Stimulated activated memory B cell treated with anti-CD40 and anti-IgM and Interleukin-4, amounts not matched to agents 10 μg/mL and 1 μg/mL and 100 μg/mL, for 72 hours (primary cell): Measurements from ENCODE around the gene ACSF3.

ENCODE experiments used
- ATAC-seq: fragments of 150-1000 bp; cut with Tn5 transposase; 2 replicates; pipeline ENCODE4 v1.10.0; 2021
- H3K27ac Mint-ChIP-seq: one replicate; pipeline ENCODE4 v1.8.0; 2022; ENCODE audit warnings: mild to moderate bottlenecking, mixed read lengths
- H3K27me3 Mint-ChIP-seq: one replicate; pipeline ENCODE4 v1.8.0; 2022; ENCODE audit warnings: mixed read lengths
- H3K36me3 Mint-ChIP-seq: one replicate; pipeline ENCODE4 v1.8.0; 2022; ENCODE audit warnings: mixed read lengths
- H3K4me1 Mint-ChIP-seq: one replicate; pipeline ENCODE4 v1.8.0; 2022; ENCODE audit warnings: mixed read lengths
- H3K4me3 Mint-ChIP-seq: one replicate; pipeline ENCODE4 v1.8.0; 2022; ENCODE audit warnings: mild to moderate bottlenecking, moderate library complexity, mixed read lengths
- H3K9me3 Mint-ChIP-seq: one replicate; pipeline ENCODE4 v1.8.0; 2022; ENCODE audit warnings: mixed read lengths

Gene ACSF3

DNA sequence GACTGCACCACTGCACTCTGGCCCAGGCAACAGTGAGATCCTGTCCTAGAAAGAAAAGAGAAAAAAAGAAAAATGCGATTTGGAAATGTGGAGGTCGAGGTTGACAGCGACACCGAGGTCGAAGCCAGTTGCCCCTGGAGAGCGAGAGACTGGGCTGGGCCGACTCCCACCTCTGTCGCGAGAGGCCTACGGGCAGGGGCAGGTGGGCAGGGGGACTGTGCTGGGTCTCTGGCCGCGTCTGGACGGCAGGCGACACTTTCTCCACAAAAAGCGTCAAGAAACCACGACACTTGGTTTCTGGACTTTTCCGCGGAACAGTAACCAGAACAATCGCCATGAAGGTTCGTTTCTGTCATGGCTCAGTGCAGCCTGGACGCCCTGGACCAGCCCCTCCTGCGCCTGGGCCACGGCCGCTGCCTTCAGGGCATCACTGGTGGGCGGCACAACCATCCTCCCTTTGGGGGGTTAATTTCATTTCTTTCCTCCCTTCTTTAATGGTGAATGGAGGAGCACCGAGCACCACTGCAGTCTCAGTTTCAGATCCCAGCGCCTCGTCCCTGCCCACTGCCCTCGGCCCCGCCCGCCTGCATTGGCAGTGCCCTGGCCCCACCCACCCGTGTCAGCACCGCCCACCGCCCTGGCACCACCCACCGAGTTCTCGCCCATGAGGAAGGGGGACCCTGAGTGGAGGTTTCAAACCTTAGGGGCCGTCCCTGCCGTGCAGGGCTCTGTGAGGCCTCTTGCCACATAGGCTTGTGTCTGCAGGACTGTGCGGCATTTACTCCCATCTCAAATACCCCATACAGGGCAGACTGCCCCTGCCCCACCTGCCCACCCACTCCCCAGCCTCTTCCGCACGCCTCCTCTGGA lies 59.4 kb downstream of the ACSF3 start:
- no peak overlapping the region for H3K27ac Mint-ChIP-seq
- peak; percentile 79 for ATAC-seq
- H3K4me3 Mint-ChIP-seq: no peak overlapping the region
- H3K27me3 Mint-ChIP-seq: no peaks in the 10 kb centered on the region
- peaks cover 36% of the 10 kb centered on the region for H3K4me1 Mint-ChIP-seq
- peaks cover 48% of the 10 kb centered on the region for H3K36me3 Mint-ChIP-seq
- peaks cover 12% of the 10 kb centered on the region for H3K9me3 Mint-ChIP-seq

DNA sequence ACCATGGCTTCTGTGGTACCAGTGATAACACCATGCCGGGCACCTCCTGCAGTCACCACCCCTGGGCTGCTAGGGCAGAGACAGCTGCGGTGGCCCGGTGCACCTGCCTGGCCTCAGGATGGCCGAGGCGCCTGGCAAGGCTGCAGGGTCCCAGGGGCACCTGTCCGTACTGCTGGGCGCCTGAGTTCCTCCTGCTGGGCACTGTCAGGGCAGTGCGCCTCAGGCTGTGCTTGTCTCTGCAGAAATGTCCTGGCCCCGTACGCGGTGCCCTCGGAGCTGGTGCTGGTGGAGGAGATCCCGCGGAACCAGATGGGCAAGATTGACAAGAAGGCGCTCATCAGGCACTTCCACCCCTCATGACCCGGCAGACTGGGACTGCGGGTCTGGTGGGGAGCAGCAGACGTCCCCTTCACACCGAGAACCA lies 60.2 kb downstream of the ACSF3 start:
- Mint-ChIP-seq H3K9me3 (peaks cover 10% of the 10 kb centered on the region), H3K27ac (no peak overlapping the region), H3K4me3 (no peak overlapping the region), H3K27me3 (no peaks in the 10 kb centered on the region), H3K36me3 (peaks cover 40% of the 10 kb centered on the region), H3K4me1 (peaks cover 36% of the 10 kb centered on the region)
- ATAC-seq: peak; percentile 10

DNA sequence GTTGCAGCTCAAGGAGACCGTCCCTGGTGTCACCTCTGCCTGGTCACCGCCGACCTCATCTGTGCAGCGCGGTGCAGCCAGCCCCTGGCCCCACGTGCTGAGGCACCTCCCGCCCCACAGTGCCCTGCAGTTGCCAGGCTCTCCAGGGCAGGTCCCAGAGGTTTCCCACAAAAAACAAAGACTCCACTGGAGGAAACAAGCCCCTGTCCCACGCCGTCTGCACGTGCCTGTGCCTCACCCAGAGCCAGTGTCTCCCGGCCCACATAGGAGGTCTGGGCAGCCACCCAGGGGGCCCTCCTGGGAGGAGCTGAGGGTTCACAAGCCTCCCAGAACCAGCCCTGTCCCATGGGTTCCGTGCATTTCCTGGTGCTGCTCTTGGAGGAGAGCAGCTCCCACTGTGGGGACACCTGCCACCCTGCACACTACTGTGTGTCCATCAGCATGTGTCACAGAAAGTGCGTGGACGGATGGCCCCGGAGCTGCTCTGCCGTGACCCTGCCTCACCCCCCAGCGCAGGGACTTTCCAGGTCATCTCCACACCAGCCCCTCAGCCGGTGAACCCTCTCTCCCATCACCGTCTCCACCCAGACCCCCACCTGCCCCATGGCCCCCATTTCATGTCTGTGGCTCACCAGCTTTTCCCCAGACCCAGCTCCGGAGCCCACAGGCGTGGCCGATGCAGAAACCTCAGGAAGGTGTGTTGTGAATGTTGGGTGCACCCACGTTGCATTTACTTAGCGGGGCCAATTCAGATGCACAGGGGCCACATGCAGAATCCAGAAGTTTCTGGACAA lies 60.9 kb downstream of the ACSF3 start:
- peak; percentile 38 for ATAC-seq
- Mint-ChIP-seq H3K36me3 (peaks cover 33% of the 10 kb centered on the region), H3K4me3 (no peak overlapping the region), H3K9me3 (peaks cover 2% of the 10 kb centered on the region), H3K27ac (peak overlapping the region; percentile 44), H3K4me1 (peaks cover 36% of the 10 kb centered on the region), H3K27me3 (no peaks in the 10 kb centered on the region)

DNA sequence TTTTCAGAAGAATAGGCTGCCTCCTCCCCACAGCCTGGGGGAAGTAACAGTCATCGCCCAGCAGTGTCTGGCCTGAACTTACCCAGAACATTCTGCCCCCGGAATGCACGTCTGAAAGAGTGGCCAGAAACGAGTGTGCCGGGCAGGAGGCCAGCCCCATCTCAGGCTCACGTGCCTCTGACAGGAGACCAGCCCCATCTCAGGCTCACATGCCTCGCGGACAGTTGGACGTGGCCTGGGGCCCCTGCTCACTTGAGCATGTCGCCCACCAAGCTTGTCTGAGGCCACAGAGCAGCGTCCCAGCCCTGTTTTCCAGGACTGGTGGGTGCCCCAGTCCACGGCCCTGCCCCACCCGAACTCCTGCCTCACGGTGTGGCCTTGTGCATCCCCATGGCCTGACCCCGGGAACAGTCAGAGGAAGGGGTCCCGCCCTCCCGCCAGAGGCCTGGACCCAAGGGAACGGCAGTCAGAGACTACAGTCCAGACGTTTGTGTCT lies 61.6 kb downstream of the ACSF3 start:
- H3K4me1 Mint-ChIP-seq: peaks cover 36% of the 10 kb centered on the region
- H3K27ac Mint-ChIP-seq: peak overlapping the region; percentile 44
- H3K36me3 Mint-ChIP-seq: peaks cover 27% of the 10 kb centered on the region
- peaks cover 2% of the 10 kb centered on the region for H3K9me3 Mint-ChIP-seq
- H3K27me3 Mint-ChIP-seq: no peaks in the 10 kb centered on the region
- ATAC-seq: no peak
- H3K4me3 Mint-ChIP-seq: no peak overlapping the region

DNA sequence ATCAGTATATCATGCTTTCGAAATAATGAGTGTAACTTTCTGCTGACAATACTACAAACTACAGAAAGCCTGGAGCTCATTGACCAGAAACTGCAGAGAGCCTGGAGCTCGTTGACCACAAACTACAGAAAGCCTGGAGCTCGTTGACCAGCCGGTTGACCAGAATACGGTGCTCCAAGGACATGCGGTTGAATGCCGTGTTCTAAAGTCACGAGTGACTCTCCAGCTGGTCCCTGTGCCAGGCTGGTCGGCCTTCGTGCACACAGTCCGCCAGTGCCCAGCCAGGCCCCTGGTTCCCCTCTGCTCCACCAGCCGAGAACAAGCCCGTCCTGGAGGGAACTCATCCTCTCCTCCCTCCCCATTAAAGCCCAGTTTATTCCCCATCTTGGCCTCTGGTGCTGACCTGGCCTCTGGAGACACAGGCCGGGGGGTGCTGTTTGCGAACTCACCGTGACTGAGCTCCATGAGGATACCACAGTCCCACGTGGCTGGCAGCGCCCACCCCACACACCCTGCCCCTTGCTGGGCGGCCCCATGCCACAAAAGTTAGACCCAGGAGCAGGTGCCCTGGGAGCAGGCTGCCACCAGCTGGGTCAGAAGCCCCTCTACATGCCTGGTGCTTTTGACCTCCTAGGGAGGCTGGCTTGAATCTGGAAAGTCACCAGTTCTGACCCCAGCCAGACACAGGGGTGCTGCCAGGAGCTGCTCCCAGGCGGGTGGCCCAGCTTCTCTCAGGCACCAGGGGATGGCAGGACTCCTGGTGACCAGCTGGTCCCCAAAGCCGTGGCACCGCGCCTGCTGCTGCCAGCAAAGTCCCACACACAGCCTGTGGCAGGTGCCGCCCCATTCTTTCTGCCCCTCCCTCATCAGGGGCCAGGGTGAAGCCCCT lies 62.4 kb downstream of the ACSF3 start:
- ATAC-seq: no peak
- H3K27ac Mint-ChIP-seq: no peak overlapping the region
- H3K36me3 Mint-ChIP-seq: peaks cover 18% of the 10 kb centered on the region
- H3K27me3 Mint-ChIP-seq: no peaks in the 10 kb centered on the region
- H3K4me3 Mint-ChIP-seq: no peak overlapping the region
- H3K4me1 Mint-ChIP-seq: peaks cover 36% of the 10 kb centered on the region
- H3K9me3 Mint-ChIP-seq: peaks cover 2% of the 10 kb centered on the region

DNA sequence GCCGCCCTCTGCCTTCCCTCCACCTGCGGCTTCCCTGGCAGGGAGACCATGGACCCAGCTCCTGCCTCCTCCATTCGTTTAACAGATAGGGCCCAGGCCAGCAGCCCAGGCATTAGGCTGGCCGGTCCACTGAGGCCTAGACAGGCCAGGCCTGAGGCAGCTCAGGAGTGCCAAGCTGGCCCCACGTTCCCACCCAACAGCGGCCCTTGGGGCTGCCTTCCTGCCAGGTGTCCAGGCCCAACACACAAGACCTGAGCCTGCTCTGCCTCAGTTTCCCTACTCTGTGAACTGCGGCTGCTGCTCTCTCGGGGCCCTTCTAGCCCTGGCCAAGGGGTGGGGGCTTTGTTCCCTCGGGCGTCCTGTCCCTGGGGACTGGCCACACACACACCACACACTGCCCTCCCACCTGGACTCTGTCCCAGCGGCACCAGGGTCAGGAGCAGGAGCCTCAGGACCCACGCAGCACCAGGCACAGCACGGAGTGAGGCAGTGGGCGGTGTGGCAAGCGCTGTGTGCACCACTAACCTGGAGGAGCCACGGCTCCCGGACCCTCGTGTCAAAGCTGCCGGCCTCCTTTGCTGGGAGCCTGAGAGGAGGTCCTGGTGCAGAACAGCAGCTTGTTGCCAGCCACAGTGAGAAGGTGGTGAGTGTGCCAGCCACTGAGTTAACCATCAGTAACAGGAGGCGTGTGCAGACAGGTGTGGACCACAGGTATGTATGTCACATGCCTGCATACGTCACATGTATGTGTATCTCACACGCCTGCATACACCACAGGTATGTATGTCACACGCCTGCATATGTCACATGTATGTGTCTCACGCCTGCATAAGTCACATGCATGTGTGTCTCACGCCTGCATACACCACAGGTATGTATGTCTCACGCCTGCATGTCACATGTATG lies 63.3 kb downstream of the ACSF3 start:
- H3K27me3 Mint-ChIP-seq: peaks cover 4% of the 10 kb centered on the region
- H3K4me1 Mint-ChIP-seq: peaks cover 41% of the 10 kb centered on the region
- no peak overlapping the region for H3K4me3 Mint-ChIP-seq
- peaks cover 2% of the 10 kb centered on the region for H3K9me3 Mint-ChIP-seq
- peaks cover 9% of the 10 kb centered on the region for H3K36me3 Mint-ChIP-seq
- no peak overlapping the region for H3K27ac Mint-ChIP-seq
- no peak for ATAC-seq

DNA sequence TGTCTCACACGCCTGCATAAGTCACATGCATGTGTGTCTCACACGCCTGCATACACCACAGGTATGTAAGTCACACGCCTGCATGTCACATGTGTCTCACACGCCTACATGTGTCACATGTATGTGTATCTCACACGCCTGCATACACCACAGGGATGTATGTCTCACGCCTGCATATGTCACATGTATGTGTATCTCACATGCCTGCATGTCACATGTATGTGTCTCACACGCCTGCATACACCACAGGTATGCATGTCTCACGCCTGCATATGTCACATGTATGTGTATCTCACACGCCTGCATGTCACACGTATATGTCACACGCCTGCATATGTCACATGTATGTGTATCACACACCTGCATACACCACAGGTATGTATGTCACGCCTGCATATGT lies 64.1 kb downstream of the ACSF3 start:
- H3K9me3 Mint-ChIP-seq: no peaks in the 10 kb centered on the region
- H3K27me3 Mint-ChIP-seq: peaks cover 9% of the 10 kb centered on the region
- H3K4me1 Mint-ChIP-seq: peaks cover 43% of the 10 kb centered on the region
- no peak overlapping the region for H3K27ac Mint-ChIP-seq
- ATAC-seq: no peak
- H3K36me3 Mint-ChIP-seq: peaks cover 3% of the 10 kb centered on the region
- no peak overlapping the region for H3K4me3 Mint-ChIP-seq

DNA sequence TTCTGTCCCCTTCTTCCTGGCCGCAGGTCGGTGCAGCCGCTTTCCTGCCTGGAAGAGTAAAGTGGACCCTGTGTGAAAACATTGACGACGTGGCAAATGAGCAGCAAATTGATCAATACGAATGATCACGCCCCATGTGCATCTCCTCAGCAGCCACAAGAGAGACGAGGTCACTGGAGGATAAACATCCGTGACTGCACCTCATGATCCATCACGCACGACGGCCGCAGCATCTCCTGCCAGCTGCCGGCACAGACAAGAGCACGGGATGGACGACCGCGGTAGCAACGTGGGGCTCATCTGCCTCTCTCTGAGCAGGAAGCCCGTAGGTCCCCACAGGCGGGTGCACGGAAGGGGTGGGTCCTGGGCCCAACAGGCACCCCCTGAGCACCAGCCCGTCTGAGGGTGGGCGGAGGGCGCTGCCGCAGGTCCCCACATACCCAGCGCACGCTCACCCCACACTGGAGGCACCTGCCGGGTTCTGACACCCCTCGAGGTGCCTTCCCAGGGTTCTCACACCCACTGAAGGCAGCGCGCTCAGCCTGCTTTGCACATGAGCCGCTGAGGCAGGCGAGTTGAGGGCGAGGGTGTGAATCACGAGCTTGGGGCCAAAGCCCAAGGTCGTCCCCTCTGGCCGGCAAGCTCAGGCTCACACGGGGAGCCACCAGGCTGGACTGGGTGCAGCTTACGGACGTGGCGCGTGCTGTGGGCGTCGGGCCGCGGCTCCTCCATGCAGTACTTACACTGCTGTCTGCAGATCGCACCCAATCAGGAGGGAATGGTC lies 65.6 kb downstream of the ACSF3 start:
- Mint-ChIP-seq H3K27ac (no peak overlapping the region), H3K4me1 (peaks cover 45% of the 10 kb centered on the region), H3K36me3 (no peaks in the 10 kb centered on the region), H3K9me3 (no peaks in the 10 kb centered on the region), H3K27me3 (peaks cover 15% of the 10 kb centered on the region), H3K4me3 (no peak overlapping the region)
- ATAC-seq: no peak

DNA sequence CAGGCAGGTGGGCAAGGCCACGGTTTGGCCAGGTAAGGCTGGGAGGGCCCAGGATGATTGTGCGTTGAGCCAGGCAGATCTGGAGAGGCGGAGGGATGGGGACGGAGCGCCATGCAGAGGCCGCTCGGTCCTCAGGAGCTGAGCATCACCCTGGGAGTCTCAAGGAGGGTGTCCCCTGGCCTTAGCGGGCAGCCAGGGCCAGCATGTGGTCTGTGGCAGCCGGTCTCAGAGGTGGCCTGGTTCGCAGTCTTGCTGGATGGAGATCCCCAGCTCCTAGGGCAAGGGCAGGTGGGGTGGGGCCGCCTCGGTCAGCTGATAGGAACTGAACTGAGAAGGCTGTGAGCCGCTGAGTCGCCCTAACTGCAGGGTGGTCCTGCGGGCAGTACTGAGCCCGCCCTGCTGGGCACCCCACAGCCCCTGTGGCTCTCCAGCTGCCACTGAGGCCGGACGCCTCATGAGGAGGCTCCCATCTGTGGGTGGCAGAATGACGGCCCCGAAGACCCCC lies 66.2 kb downstream of the ACSF3 start:
- ATAC-seq: no peak
- no peak overlapping the region for H3K4me3 Mint-ChIP-seq
- peaks cover 42% of the 10 kb centered on the region for H3K4me1 Mint-ChIP-seq
- H3K27me3 Mint-ChIP-seq: peaks cover 18% of the 10 kb centered on the region
- no peaks in the 10 kb centered on the region for H3K9me3 Mint-ChIP-seq
- no peak overlapping the region for H3K27ac Mint-ChIP-seq
- H3K36me3 Mint-ChIP-seq: no peaks in the 10 kb centered on the region

DNA sequence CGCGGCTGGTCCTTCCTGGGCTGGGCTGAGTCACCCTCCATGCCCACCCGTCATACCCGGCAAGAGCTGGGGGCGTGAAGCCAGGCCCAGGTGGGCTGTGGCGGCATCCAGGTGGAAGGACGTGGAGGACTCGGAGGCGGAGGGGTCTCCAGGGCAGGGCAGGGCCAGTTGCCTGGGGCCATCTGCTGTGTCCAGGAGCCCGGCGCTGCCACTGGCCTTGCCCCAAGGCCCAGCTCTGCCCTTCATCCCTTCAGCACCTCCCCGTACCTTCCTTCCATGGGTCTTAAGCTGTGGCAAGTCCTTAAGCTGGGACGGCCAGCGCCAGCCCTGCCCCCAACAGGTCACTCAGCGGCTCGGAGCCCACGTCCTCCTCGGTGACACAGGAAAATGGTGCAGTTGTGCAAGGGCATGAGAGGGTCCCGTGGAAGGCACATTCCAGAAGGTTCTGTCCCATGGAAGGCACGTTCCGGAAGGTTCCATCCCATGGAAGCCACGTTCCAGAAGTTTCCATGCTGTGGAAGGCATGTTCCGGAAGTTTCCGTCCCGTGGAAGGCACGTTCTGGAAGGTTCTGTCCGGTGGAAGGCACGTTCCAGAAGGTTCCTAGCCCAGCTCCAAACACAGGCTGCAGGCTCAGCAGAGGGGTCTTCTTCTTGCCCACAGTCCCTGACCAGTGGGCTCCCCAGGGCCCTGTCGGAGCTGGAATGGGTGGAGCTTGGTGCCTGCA lies 67.5 kb downstream of the ACSF3 start:
- no peaks in the 10 kb centered on the region for H3K9me3 Mint-ChIP-seq
- peaks cover 28% of the 10 kb centered on the region for H3K27me3 Mint-ChIP-seq
- H3K27ac Mint-ChIP-seq: peak overlapping the region; percentile 21
- ATAC-seq: no peak
- H3K4me1 Mint-ChIP-seq: peaks cover 38% of the 10 kb centered on the region
- no peaks in the 10 kb centered on the region for H3K36me3 Mint-ChIP-seq
- H3K4me3 Mint-ChIP-seq: no peak overlapping the region

DNA sequence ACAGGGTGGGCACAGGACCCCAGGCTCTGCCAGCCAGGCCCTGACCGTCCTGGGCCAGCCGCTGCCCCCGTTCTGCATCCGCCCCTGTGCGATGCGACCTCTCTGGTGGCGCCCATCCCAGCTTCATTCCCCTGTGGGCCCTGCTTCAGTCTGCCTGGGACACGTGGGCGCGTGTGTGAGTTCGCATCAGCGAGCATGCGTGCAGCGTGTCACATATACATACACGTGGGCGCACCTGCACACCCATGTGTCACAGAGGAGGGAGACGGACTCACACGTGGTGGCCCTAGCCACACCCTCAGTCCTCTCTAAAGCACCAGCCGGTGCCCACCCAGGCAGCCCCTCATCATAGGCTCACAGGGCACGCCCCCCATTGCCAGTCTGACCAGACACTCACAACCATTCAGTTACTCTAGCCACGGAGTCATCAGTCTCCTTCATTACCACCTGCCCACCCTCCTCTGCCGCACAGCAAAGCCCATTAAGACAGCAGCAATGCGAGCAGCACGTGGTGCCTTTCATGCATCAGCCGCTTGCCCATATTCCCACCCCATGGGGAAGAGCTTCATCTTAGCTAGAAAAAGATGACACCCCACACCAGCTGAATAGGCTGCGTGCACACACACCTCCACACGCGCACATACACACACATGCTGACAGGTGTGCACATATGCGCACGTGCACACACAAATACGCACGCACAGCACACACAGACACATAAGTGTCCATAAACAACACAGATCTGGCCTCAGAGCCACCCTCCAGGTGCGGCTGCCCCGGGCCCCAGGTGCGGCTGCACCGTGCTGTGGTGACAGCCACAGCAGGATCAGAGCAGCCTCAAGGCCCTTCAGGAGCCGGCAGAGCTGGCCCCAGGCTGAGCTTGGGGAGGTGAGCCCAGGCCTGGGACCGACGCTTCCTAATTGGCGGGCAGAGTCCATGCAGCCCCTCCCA lies 68.4 kb downstream of the ACSF3 start:
- peaks cover 40% of the 10 kb centered on the region for H3K4me1 Mint-ChIP-seq
- no peaks in the 10 kb centered on the region for H3K36me3 Mint-ChIP-seq
- peaks cover 28% of the 10 kb centered on the region for H3K27me3 Mint-ChIP-seq
- no peak overlapping the region for H3K4me3 Mint-ChIP-seq
- no peaks in the 10 kb centered on the region for H3K9me3 Mint-ChIP-seq
- ATAC-seq: no peak
- H3K27ac Mint-ChIP-seq: peak overlapping the region; percentile 21

DNA sequence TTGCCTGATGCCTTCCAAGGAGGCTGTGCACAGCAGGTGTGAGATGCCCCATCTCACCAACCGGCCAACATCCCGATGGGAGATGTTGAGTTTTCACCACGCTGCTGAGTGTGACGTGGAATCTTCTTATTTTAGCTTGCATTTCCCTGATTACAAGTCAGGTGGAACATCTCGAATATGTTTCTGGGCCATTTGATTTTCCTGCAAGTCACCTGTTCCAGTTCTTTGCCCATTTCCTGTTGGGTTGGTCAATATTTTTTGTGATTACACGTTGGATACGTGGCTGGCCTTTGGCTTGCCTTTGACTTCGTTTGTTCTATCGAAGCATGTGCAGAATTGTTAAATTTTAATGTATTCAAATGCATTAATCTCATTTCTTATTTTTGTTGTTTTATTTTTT lies 69.6 kb downstream of the ACSF3 start:
- no peaks in the 10 kb centered on the region for H3K9me3 Mint-ChIP-seq
- H3K27ac Mint-ChIP-seq: no peak overlapping the region
- no peak for ATAC-seq
- H3K4me1 Mint-ChIP-seq: peaks cover 51% of the 10 kb centered on the region
- H3K4me3 Mint-ChIP-seq: no peak overlapping the region
- H3K27me3 Mint-ChIP-seq: peaks cover 32% of the 10 kb centered on the region
- no peaks in the 10 kb centered on the region for H3K36me3 Mint-ChIP-seq
